CD14-positive monocyte (primary cell): ENCODE measurements around the gene SPATA9. TPM values are rescaled to one million over a fixed set of nuclear protein-coding genes. Genes with fewer than 3 reads are reported as not detected.

ENCODE experiments used
- DNase-seq, 3 donors: peaks; one replicate each; pipeline ENCODE4 v3.0.0-alpha.2; 2011 to 2022
- H2AFZ ChIP-seq: 2 replicates; pipeline ENCODE4 v1.6.0; 2012; ENCODE audit warnings: mild to moderate bottlenecking, low read depth, low read length, inconsistent platforms; ENCODE audit not compliant: insufficient read depth, poor library complexity, severe bottlenecking
- H3K27ac ChIP-seq, 2 donors: 1 replicate in 1 of 2; 2 replicates in 1 of 2; pipeline ENCODE4 v1.5.1; 2012 to 2013; ENCODE audit warnings: low read length in 2 of 2, control low read depth in 1 of 2, inconsistent platforms in 1 of 2, low read depth in 1 of 2, mild to moderate bottlenecking in 1 of 2
- H3K27me3 ChIP-seq, 2 donors: one replicate each; pipeline versions ENCODE4 v1.6.0 to v1.6.1; 2011 to 2013; ENCODE audit warnings: low read length in 2 of 2; ENCODE audit not compliant: control insufficient read depth in 2 of 2, insufficient read depth in 2 of 2
- H3K36me3 ChIP-seq, 2 donors: replicated peaks in 1 of 2; 1 replicate in 1 of 2; 2 replicates in 1 of 2; pipeline versions ENCODE4 v1.5.1 to v1.6.1; 2012 to 2013; ENCODE audit warnings: low read length in 2 of 2, control low read depth in 1 of 2, inconsistent platforms in 1 of 2, mild to moderate bottlenecking in 1 of 2; ENCODE audit not compliant: insufficient read depth in 2 of 2, control insufficient read depth in 1 of 2
- H3K4me1 ChIP-seq, 2 donors: 1 replicate in 1 of 2; 2 replicates in 1 of 2; pipeline versions ENCODE4 v1.5.1 to v1.6.1; 2012 to 2013; ENCODE audit warnings: low read length in 2 of 2, control low read depth in 1 of 2, inconsistent platforms in 1 of 2, mild to moderate bottlenecking in 1 of 2, moderate library complexity in 1 of 2; ENCODE audit not compliant: insufficient read depth in 2 of 2, control insufficient read depth in 1 of 2
- H3K4me2 ChIP-seq: replicated peaks from 2 replicates; pipeline ENCODE3; 2012; ENCODE audit warnings: low read length, moderate library complexity, mild to moderate bottlenecking; ENCODE audit not compliant: poor library complexity, severe bottlenecking; ENCODE audit errors: extremely low read depth
- H3K4me3 ChIP-seq, 3 experiments: fragments of 200-600 bp in 1 of 3; sonication (generic) in 1 of 3; replicated peaks in 1 of 3; 1 replicate in 2 of 3; 2 replicates in 1 of 3; pipeline ENCODE4 v1.5.1; 2011 to 2013; ENCODE audit warnings: low read length in 3 of 3, mild to moderate bottlenecking in 3 of 3, control low read depth in 2 of 3, low read depth in 2 of 3, inconsistent platforms in 1 of 3, moderate library complexity in 1 of 3
- H3K79me2 ChIP-seq: 2 replicates; pipeline ENCODE4 v1.6.0; 2012; ENCODE audit warnings: mild to moderate bottlenecking, control low read depth, inconsistent platforms, low read length, moderate library complexity; ENCODE audit not compliant: insufficient read depth
- H3K9ac ChIP-seq: 2 replicates; pipeline ENCODE4 v1.6.0; 2017; ENCODE audit warnings: low read length, mild to moderate bottlenecking; ENCODE audit not compliant: insufficient read depth, poor library complexity, severe bottlenecking
- H3K9me3 ChIP-seq, 2 donors: replicated peaks in 1 of 2; 1 replicate in 1 of 2; 2 replicates in 1 of 2; pipeline versions ENCODE4 v1.5.1 to v1.6.1; 2012 to 2013; ENCODE audit warnings: low read length in 2 of 2, control low read depth in 1 of 2; ENCODE audit not compliant: control insufficient read depth in 1 of 2, insufficient read depth in 1 of 2
- H4K20me1 ChIP-seq: 2 replicates; pipeline ENCODE4 v1.6.0; 2012; ENCODE audit warnings: mild to moderate bottlenecking, low read length, control low read depth, moderate library complexity; ENCODE audit not compliant: insufficient read depth
- H3K27ac Mint-ChIP-seq, 7 donors: one replicate each; pipeline ENCODE4 v1.8.0; 2020; ENCODE audit warnings: mild to moderate bottlenecking in 7 of 7, mixed read lengths in 7 of 7, moderate library complexity in 6 of 7, inconsistent platforms in 2 of 7
- H3K27me3 Mint-ChIP-seq, 3 donors: one replicate each; pipeline ENCODE4 v1.8.0; 2021 to 2022; ENCODE audit warnings: low read depth in 3 of 3, mild to moderate bottlenecking in 3 of 3, mixed read lengths in 3 of 3, moderate library complexity in 3 of 3, inconsistent platforms in 1 of 3
- H3K36me3 Mint-ChIP-seq, 2 donors: one replicate each; pipeline ENCODE4 v1.8.0; 2020; ENCODE audit warnings: mixed read lengths in 2 of 2, inconsistent platforms in 1 of 2, mild to moderate bottlenecking in 1 of 2
- H3K4me1 Mint-ChIP-seq: one replicate; pipeline ENCODE4 v1.8.0; 2020; ENCODE audit warnings: mild to moderate bottlenecking, mixed read lengths
- H3K4me3 Mint-ChIP-seq, 2 donors: one replicate each; pipeline ENCODE4 v1.8.0; 2020; ENCODE audit warnings: mild to moderate bottlenecking in 2 of 2, mixed read lengths in 2 of 2, moderate library complexity in 1 of 2
- H3K9me3 Mint-ChIP-seq, 7 donors: one replicate each; pipeline ENCODE4 v1.8.0; 2020 to 2022; ENCODE audit warnings: mixed read lengths in 7 of 7, mild to moderate bottlenecking in 6 of 7, moderate library complexity in 6 of 7, inconsistent platforms in 2 of 7
- CTCF ChIP-seq: fragments of 200-600 bp; IDR thresholded peaks from one replicate; pipeline ENCODE4 v1.8.0; 2022; ENCODE audit warnings: antibody characterized with exemption, mild to moderate bottlenecking
- WGBS: methylation state at CpG from one replicate; pipeline ENCODE4 v1.1.5; 2013; ENCODE audit warnings: missing lambda C conversion rate; ENCODE audit not compliant: insufficient coverage; 5-methylcytosine and 5-hydroxymethylcytosine counted together
- intact Hi-C, 2 donors: fragments of 100-400 bp; cut with micrococcal nuclease; formaldehyde crosslinking; loops; one replicate each; pipeline versions ENCODE4 v1.15.0 to v1.15.1; 2023
- polyA plus RNA-seq, 3 donors: library from polyadenylated mRNA; depleted of rRNA in 1 of 3; unstranded in 2 of 3; stranded (reverse) in 1 of 3; fragments of 300-500 nt in 2 of 3; fragments of >200 nt in 1 of 3; fragmentation: Illumina TruSeq in 2 of 3; gene quantifications; 1 replicate in 2 of 3; 2 replicates in 1 of 3; pipeline ENCODE4 v1.2.3, GENCODE V29; 2012 to 2021

The SPATA9 gene
- polyA plus RNA-seq, 3 donors = not detected

- Mint-ChIP-seq H3K36me3 (no peaks in the 10 kb centered on the region), H3K9me3 (peaks cover 0 to 4% (median 0%) of the 10 kb centered on the region in 7 donors), H3K4me3 (peak overlapping the region; percentile 89 to 98), H3K4me1 (peaks cover 32% of the 10 kb centered on the region), H3K27me3 (peaks cover 22 to 34% (median 24%) of the 10 kb centered on the region in 3 donors), H3K27ac (no peak overlapping the region)
- DNase-seq = no peak
- Histone ChIP-seq H3K9me3 (no peaks in the 10 kb centered on the region), H4K20me1 (no peaks in the 10 kb centered on the region), H3K36me3 (no peaks in the 10 kb centered on the region), H3K27me3 (peaks cover 22 to 25% of the 10 kb centered on the region in 2 donors), H3K4me2 (peak overlapping the region; percentile 99), H3K79me2 (no peaks in the 10 kb centered on the region), H3K27ac (no peak overlapping the region), H3K4me3 (peak overlapping the region; percentile 45 to 81 (median 53)), H3K9ac (peak overlapping the region; percentile 55), H2AFZ (peak overlapping the region; percentile 88), H3K4me1 (peaks cover 25 to 38% of the 10 kb centered on the region in 2 donors)
- WGBS = 0% methylated on average over 10 of the region's 19 CpGs
- no peak for TF ChIP-seq CTCF
- intact Hi-C loops = no loop called here
Measured at GRCh38 chr5:95619514-95620029, 63.2 kb downstream of the SPATA9 start.

- WGBS = no CpG with 5 or more reads among the region's 4 CpGs
- H3K27ac ChIP-seq = no peak overlapping the region
- intact Hi-C loops = no loop called here
- no peaks in the 10 kb centered on the region for H4K20me1 ChIP-seq
- peak overlapping the region in 1 of 3 experiments; percentile 81 for H3K4me3 ChIP-seq
- no peak overlapping the region for H3K9ac ChIP-seq
- Mint-ChIP-seq H3K27ac (no peak overlapping the region), H3K9me3 (peaks cover 0 to 3% (median 0%) of the 10 kb centered on the region in 7 donors), H3K36me3 (no peaks in the 10 kb centered on the region), H3K4me3 (peak overlapping the region; percentile 89 to 98), H3K4me1 (peaks cover 32% of the 10 kb centered on the region), H3K27me3 (peaks cover 22 to 34% (median 24%) of the 10 kb centered on the region in 3 donors)
- no peak for TF ChIP-seq CTCF
- peak overlapping the region; percentile 99 for H3K4me2 ChIP-seq
- peak overlapping the region; percentile 88 for H2AFZ ChIP-seq
- H3K36me3 ChIP-seq = no peaks in the 10 kb centered on the region
- H3K27me3 ChIP-seq = peaks cover 22 to 25% of the 10 kb centered on the region in 2 donors
- DNase-seq = no peak
- H3K9me3 ChIP-seq = no peaks in the 10 kb centered on the region
- peaks cover 25 to 38% of the 10 kb centered on the region in 2 donors for H3K4me1 ChIP-seq
- no peaks in the 10 kb centered on the region for H3K79me2 ChIP-seq
Measured at GRCh38 chr5:95619096-95619495, 63.7 kb downstream of the SPATA9 start.
